Common myeloid progenitor, CD34-positive (primary cell): Measurements from ENCODE around the gene USH1C.

Experiments
- CTCF ChIA-PET: fragments of 350-600 bp; sonication (Branson Sonifier 250); formaldehyde crosslinking; loops from one replicate; lab custom pipeline; 2021; ENCODE audit warnings: antibody characterized with exemption; lab: Charles Lee
- POLR2A ChIA-PET: fragments of 350-600 bp; sonication (Branson Sonifier 250); formaldehyde crosslinking; loops from one replicate; lab custom pipeline; 2021; ENCODE audit warnings: antibody characterized with exemption; lab: Charles Lee
- DNase-seq, 3 donors: peaks; one replicate each; pipeline versions ENCODE4 v3.0.0 to v3.0.0-alpha.2; 2013
- H3K27ac ChIP-seq, 2 experiments: 1 replicate in 1 of 2; 2 replicates in 1 of 2; pipeline ENCODE4 v1.7.0; 2013; ENCODE audit warnings: inconsistent platforms in 2 of 2, low read length in 2 of 2, mild to moderate bottlenecking in 2 of 2, low read depth in 1 of 2, moderate library complexity in 1 of 2; ENCODE audit not compliant: severe bottlenecking in 2 of 2, insufficient read depth in 1 of 2, poor library complexity in 1 of 2
- H3K27me3 ChIP-seq, 5 experiments: replicated peaks in 2 of 5; 1 replicate in 3 of 5; 2 replicates in 2 of 5; pipeline versions ENCODE4 v1.6.1 to v1.7.0; 2013; ENCODE audit warnings: low read length in 4 of 5, mild to moderate bottlenecking in 2 of 5, moderate library complexity in 2 of 5, inconsistent platforms in 1 of 5; ENCODE audit not compliant: insufficient read depth in 5 of 5, control insufficient read depth in 4 of 5
- H3K36me3 ChIP-seq, 4 experiments: 1 replicate in 2 of 4; 2 replicates in 2 of 4; pipeline versions ENCODE4 v1.6.1 to v1.7.0; 2013; ENCODE audit warnings: low read length in 3 of 4, control low read depth in 1 of 4, mild to moderate bottlenecking in 1 of 4; ENCODE audit not compliant: control insufficient read depth in 4 of 4, insufficient read depth in 4 of 4
- H3K4me1 ChIP-seq, 4 experiments: 1 replicate in 3 of 4; 2 replicates in 1 of 4; pipeline versions ENCODE4 v1.6.1 to v1.7.1; 2013; ENCODE audit warnings: low read length in 3 of 4, mild to moderate bottlenecking in 3 of 4, control low read depth in 1 of 4, inconsistent platforms in 1 of 4, moderate library complexity in 1 of 4; ENCODE audit not compliant: control insufficient read depth in 4 of 4, insufficient read depth in 4 of 4; ENCODE audit errors: control extremely low read depth in 1 of 4
- H3K4me3 ChIP-seq, 7 experiments: 1 replicate in 4 of 7; 2 replicates in 3 of 7; pipeline versions ENCODE4 v1.5.1 to v1.7.0; 2013; ENCODE audit warnings: mild to moderate bottlenecking in 7 of 7, low read length in 6 of 7, moderate library complexity in 6 of 7, inconsistent platforms in 2 of 7, low read depth in 2 of 7, control low read depth in 1 of 7; ENCODE audit not compliant: insufficient read depth in 4 of 7, control insufficient read depth in 1 of 7; ENCODE audit errors: extremely low read depth in 1 of 7
- H3K9me3 ChIP-seq, 5 experiments: 1 replicate in 4 of 5; 2 replicates in 1 of 5; pipeline versions ENCODE4 v1.6.1 to v1.7.1; 2013; ENCODE audit warnings: low read length in 4 of 5, mild to moderate bottlenecking in 2 of 5, inconsistent platforms in 1 of 5, low read depth in 1 of 5, moderate library complexity in 1 of 5; ENCODE audit not compliant: control insufficient read depth in 4 of 5, insufficient read depth in 2 of 5; ENCODE audit errors: control extremely low read depth in 1 of 5
- WGBS: methylation state at CpG from one replicate; pipeline ENCODE4 v1.1.5; 2013; ENCODE audit not compliant: insufficient coverage; 5-methylcytosine and 5-hydroxymethylcytosine counted together

USH1C gene

GRCh38 chr11:17477084-17477333 is 67.2 kb downstream of the USH1C start:
- CTCF ChIA-PET: no interaction called here
- no peak for DNase-seq
- Histone ChIP-seq H3K4me3 (peak overlapping the region in 1 of 7 experiments; percentile 23), H3K27me3 (peaks cover 19 to 88% (median 40%) of the 10 kb centered on the region in 5 experiments), H3K36me3 (no peaks in the 10 kb centered on the region), H3K9me3 (no peaks in the 10 kb centered on the region), H3K27ac (no peak overlapping the region), H3K4me1 (peaks cover 0 to 13% (median 5%) of the 10 kb centered on the region in 4 experiments)
- POLR2A ChIA-PET: no interaction called here
- 17% methylated on average over 8 of the region's 9 CpGs for WGBS

GRCh38 chr11:17476317-17477083 is 67.7 kb downstream of the USH1C start, which contains the start of gene ABCC8:
Gene ABCC8, minus strand, starts transcription at chr11:17476845. Its CDS starts 69 bp downstream, at chr11:17476776.
- H3K27me3 ChIP-seq: peaks cover 19 to 88% (median 40%) of the 10 kb centered on the region in 5 experiments
- H3K4me1 ChIP-seq: peaks cover 0 to 13% (median 5%) of the 10 kb centered on the region in 4 experiments
- peak within 1 kb of the TSS in 5 of 7 experiments; percentile 23 to 68 (median 59) for H3K4me3 ChIP-seq
- H3K36me3 ChIP-seq: no peaks in the 10 kb centered on the region
- ChIA-PET POLR2A (no interaction called here), CTCF (no interaction called here)
- 0% methylated on average over 25 of the region's 80 CpGs for WGBS
- DNase-seq: peak in 1 of 3 donors; percentile 19
- H3K27ac ChIP-seq: no peak within 1 kb of the TSS
- H3K9me3 ChIP-seq: no peaks in the 10 kb centered on the region

- POLR2A ChIA-PET: no interaction called here
- CTCF ChIA-PET: interaction anchor here (2.4 kb wide), 1 partner anchor 11 kb away, joined by 7 read pairs; no protein-coding TSS in a partner anchor
These were observed 68.4 kb downstream of the USH1C start for GRCh38 chr11:17475666-17476316.

GRCh38 chr11:17473071-17473744 is 71.0 kb downstream of the USH1C start:
- ChIA-PET POLR2A (no interaction called here), CTCF (interaction anchor here (1.5 to 2.4 kb wide), 3 partner anchors 8 to 89 kb away, joined by 3 to 7 read pairs (median 4); no protein-coding TSS in a partner anchor)
- Histone ChIP-seq H3K36me3 (no peaks in the 10 kb centered on the region), H3K27ac (no peak overlapping the region), H3K4me1 (peaks cover 0 to 13% (median 5%) of the 10 kb centered on the region in 4 experiments), H3K4me3 (no peak overlapping the region), H3K9me3 (no peaks in the 10 kb centered on the region), H3K27me3 (peaks cover 11 to 64% (median 31%) of the 10 kb centered on the region in 5 experiments)
- DNase-seq: peak in 2 of 3 donors; percentile 23 to 36
- 66% methylated on average over 5 of the region's 6 CpGs for WGBS

More at GRCh38 chr11:17475666-17476316, 68.4 kb downstream of the USH1C start:
- Histone ChIP-seq H3K9me3 (no peaks in the 10 kb centered on the region), H3K27me3 (peaks cover 19 to 90% (median 40%) of the 10 kb centered on the region in 5 experiments), H3K4me3 (peak overlapping the region in 5 of 7 experiments; percentile 23 to 68 (median 59)), H3K4me1 (peaks cover 0 to 13% (median 5%) of the 10 kb centered on the region in 4 experiments), H3K27ac (no peak overlapping the region), H3K36me3 (no peaks in the 10 kb centered on the region)
- 5% methylated on average over 26 of the region's 31 CpGs for WGBS
- peak in 1 of 3 donors; percentile 21 for DNase-seq

- ChIA-PET POLR2A (no interaction called here), CTCF (interaction anchor here (1.1 to 1.5 kb wide), 2 partner anchors 13 to 72 kb away, joined by 3 read pairs; no protein-coding TSS in a partner anchor)
- WGBS: 74% methylated on average over 3 of the region's 3 CpGs
- DNase-seq: no peak
- Histone ChIP-seq H3K4me1 (peaks cover 0 to 13% (median 5%) of the 10 kb centered on the region in 4 experiments), H3K27me3 (peaks cover 4 to 57% (median 25%) of the 10 kb centered on the region in 5 experiments), H3K36me3 (no peaks in the 10 kb centered on the region), H3K9me3 (no peaks in the 10 kb centered on the region), H3K4me3 (no peak overlapping the region), H3K27ac (no peak overlapping the region)
These were observed 71.7 kb downstream of the USH1C start for GRCh38 chr11:17472467-17472866.

- Histone ChIP-seq H3K9me3 (no peaks in the 10 kb centered on the region), H3K4me1 (peaks cover 0 to 8% (median 4%) of the 10 kb centered on the region in 4 experiments), H3K27ac (no peak overlapping the region), H3K4me3 (no peak overlapping the region), H3K36me3 (no peaks in the 10 kb centered on the region), H3K27me3 (peaks cover 0 to 49% (median 21%) of the 10 kb centered on the region in 5 experiments)
- 100% methylated on average over 2 of the region's 3 CpGs for WGBS
- ChIA-PET POLR2A (no interaction called here), CTCF (interaction anchor here (1.1 to 1.6 kb wide), 2 partner anchors 13 to 71 kb away, joined by 3 to 5 read pairs; no protein-coding TSS in a partner anchor)
- DNase-seq: no peak
These were observed 72.7 kb downstream of the USH1C start for GRCh38 chr11:17471501-17471900.
